ENCODE results near the gene NCK1. TPM values are rescaled to one million over a fixed set of nuclear protein-coding genes. Genes with fewer than 3 reads are reported as not detected.
"Not testable (repeated sequence)": the region's sequence is repeated elsewhere in the genome, so short reads cannot be mapped to it uniquely, and the experiment has no call there.

The NCK1 gene
- polyA plus RNA-seq, 1 donor = 23.3 TPM

DNA sequence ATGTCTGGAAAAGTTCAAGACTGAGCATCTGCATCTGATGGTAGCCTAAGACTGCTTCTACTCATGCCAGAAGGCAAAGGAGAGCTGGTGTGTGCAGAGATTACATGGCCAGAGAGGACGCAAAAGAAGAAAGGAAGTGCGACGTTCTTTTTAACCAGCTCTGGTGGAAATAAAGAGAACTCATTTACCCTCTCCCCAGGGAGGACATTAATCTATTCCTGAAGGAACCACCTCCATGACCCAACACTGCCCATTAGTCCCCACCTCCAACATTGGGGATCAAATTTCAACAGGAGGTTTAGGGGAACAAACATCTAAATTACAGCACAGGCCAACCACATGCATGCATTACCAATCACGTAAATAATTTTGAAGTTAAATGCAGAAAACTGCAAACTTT is 1.5 kb upstream of the NCK1 start:
- Histone ChIP-seq H3K27ac (ENCODE audit: low read length) (no peak overlapping the region), H3K36me3 (ENCODE audit: control insufficient read depth, insufficient read depth, low read length) (no peaks in the 10 kb centered on the region), H3K4me3 (ENCODE audit: low read length) (no peak overlapping the region), H3K4me1 (ENCODE audit: control insufficient read depth, insufficient read depth, low read length) (no peaks in the 10 kb centered on the region), H3K27me3 (ENCODE audit: control insufficient read depth, insufficient read depth, low read length) (no peaks in the 10 kb centered on the region), H3K9me3 (ENCODE audit: control insufficient read depth, low read depth, low read length) (no peaks in the 10 kb centered on the region)
- 40% methylated on average over 1 of the region's 4 CpGs for WGBS (ENCODE audit: insufficient coverage, low lambda C conversion rate)
- DNase-seq = no peak

DNA sequence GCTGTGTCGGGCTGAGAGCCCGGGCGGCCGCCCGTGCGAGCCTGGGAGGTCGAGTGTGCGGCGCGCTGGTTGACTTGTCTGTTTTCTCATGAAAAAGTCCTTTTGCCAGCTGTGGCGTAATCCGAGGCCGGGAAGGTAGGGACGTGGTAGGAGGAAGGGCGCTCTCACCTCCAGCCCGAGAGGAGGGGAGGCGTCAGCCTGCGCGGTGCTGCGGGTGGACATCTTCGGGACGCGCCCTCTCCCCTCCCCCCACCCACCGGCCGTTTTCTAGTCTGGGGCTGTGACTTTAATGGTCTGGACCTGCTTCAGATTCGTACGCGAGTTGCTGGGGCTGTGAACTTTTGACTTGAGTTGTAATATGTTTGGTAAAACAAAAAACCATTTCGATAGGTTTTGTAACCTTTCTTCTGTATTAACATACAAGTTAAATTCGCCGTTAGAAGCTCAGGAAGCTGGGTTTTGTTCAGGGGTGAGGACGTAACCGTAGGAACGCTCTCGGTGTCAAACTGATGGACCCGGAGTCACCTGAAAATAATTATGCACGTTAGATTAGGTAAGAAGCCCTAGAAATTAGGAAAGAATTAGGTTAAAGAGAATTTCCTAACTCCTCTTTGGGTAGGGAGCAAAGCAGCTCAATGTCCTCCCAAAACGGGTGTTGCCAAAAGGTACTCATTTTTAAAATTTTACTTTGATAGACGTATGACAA is 762 bp downstream of the NCK1 start:
- Histone ChIP-seq H3K4me3 (ENCODE audit: low read length) (peak overlapping the region; percentile 95), H3K9me3 (ENCODE audit: control insufficient read depth, low read depth, low read length) (no peaks in the 10 kb centered on the region), H3K27me3 (ENCODE audit: control insufficient read depth, insufficient read depth, low read length) (no peaks in the 10 kb centered on the region), H3K36me3 (ENCODE audit: control insufficient read depth, insufficient read depth, low read length) (no peaks in the 10 kb centered on the region), H3K4me1 (ENCODE audit: control insufficient read depth, insufficient read depth, low read length) (no peaks in the 10 kb centered on the region), H3K27ac (ENCODE audit: low read length) (peak overlapping the region; percentile 99)
- no CpG with 5 or more reads among the region's 39 CpGs for WGBS (ENCODE audit: insufficient coverage, low lambda C conversion rate)
- peak; percentile 40 to 79 for DNase-seq

DNA sequence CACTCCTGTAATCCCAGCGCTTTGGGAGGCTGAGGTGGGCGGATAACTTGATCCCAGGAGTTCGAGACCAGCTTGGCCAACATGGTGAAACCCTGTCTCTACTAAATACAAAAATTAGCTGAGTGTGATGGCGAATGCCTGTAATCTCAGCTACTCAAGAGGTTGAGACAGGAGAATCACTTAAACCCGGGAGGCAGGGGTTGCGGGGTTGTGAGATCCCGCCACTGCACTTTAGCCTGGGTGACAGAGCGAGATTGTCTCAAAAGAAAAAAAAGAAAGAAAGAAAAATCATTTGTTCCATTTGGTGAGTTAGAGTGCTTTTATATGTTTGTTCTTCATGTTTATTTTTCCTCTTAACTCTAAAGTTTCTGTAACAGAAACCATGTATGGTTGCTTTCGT is 7.3 kb downstream of the NCK1 start:
- no peaks in the 10 kb centered on the region for H3K27me3 ChIP-seq (ENCODE audit: control insufficient read depth, insufficient read depth, low read length)
- H3K4me3 ChIP-seq (ENCODE audit: low read length) = no peak overlapping the region
- H3K9me3 ChIP-seq (ENCODE audit: control insufficient read depth, low read depth, low read length) = peaks cover 10% of the 10 kb centered on the region
- no peak overlapping the region for H3K27ac ChIP-seq (ENCODE audit: low read length)
- WGBS (ENCODE audit: insufficient coverage, low lambda C conversion rate) = 100% methylated on average over 3 of the region's 9 CpGs
- no peaks in the 10 kb centered on the region for H3K4me1 ChIP-seq (ENCODE audit: control insufficient read depth, insufficient read depth, low read length)
- no peak for DNase-seq
- H3K36me3 ChIP-seq (ENCODE audit: control insufficient read depth, insufficient read depth, low read length) = peaks cover 17% of the 10 kb centered on the region

DNA sequence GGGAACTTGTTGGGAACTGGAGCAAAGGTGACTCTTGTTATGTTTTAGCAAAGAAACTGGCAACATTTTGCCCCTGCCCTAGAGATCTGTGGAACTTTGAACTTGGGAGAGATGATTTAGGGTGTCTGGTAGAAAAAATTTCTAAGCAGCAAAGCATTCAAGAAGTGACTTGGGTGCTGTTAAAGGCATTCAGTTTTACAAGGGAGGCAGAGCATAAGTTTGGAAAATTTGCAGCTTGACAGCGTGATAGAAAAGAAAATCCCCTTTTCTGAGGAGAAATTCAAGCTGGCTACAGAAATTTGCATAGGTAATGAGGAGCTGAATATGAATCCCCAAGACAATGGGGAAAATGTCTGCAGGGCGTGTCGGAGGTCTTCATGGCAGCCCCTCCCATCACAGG is 10.2 kb downstream of the NCK1 start:
- DNase-seq; H3K4me3 ChIP-seq (ENCODE audit: low read length); H3K4me1 ChIP-seq (ENCODE audit: control insufficient read depth, insufficient read depth, low read length); H3K27me3 ChIP-seq (ENCODE audit: control insufficient read depth, insufficient read depth, low read length); H3K27ac ChIP-seq (ENCODE audit: low read length): not testable (repeated sequence)
- 100% methylated on average over 2 of the region's 3 CpGs for WGBS (ENCODE audit: insufficient coverage, low lambda C conversion rate)
- Histone ChIP-seq H3K9me3 (ENCODE audit: control insufficient read depth, low read depth, low read length) (peaks cover 14% of the 10 kb centered on the region), H3K36me3 (ENCODE audit: control insufficient read depth, insufficient read depth, low read length) (peaks cover 19% of the 10 kb centered on the region)

DNA sequence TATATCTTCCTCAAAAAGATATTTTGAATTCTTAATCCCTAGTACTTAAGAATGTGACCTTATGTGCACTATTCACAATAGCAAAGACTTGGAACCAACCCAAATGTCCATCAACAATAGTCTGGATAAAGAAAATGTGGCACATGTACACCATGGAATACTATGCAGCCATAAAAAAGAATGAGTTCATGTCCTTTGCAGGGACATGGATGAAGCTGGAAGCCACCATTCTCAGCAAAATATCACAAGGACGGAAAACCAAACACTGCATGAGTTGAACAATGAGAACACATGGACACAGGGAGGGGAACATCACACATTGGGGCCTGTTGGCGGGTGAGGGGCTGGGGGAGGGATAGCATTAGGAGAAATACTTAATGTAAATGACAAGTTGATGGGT is 17.5 kb downstream of the NCK1 start:
- DNase-seq; H3K4me1 ChIP-seq (ENCODE audit: control insufficient read depth, insufficient read depth, low read length); H3K36me3 ChIP-seq (ENCODE audit: control insufficient read depth, insufficient read depth, low read length); H3K27me3 ChIP-seq (ENCODE audit: control insufficient read depth, insufficient read depth, low read length); H3K9me3 ChIP-seq (ENCODE audit: control insufficient read depth, low read depth, low read length); H3K27ac ChIP-seq (ENCODE audit: low read length); H3K4me3 ChIP-seq (ENCODE audit: low read length): not testable (repeated sequence)
- no CpG with 5 or more reads among the region's 2 CpGs for WGBS (ENCODE audit: insufficient coverage, low lambda C conversion rate)

DNA sequence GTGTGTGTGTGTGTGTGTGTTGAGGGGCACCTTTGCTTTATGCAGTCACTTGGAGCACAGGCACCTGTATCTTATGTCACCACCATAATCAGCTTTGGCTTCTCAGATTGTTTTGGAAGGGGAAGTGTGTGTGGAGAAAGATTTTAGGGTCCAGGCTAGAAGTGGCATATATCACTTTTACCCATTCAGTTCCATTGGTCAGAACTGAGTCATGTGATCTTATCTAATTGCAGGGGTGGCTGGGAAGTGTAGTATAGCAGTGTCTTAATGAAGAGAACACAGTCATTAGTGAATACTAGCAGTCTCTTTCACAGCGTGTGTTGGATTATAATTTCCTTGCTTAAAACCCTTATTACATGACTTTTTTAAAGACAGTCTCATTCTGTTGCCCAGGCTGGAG is 20.6 kb downstream of the NCK1 start:
- no CpG with 5 or more reads among the region's 1 CpG for WGBS (ENCODE audit: insufficient coverage, low lambda C conversion rate)
- no peaks in the 10 kb centered on the region for H3K9me3 ChIP-seq (ENCODE audit: control insufficient read depth, low read depth, low read length)
- no peak overlapping the region for H3K4me3 ChIP-seq (ENCODE audit: low read length)
- no peaks in the 10 kb centered on the region for H3K36me3 ChIP-seq (ENCODE audit: control insufficient read depth, insufficient read depth, low read length)
- H3K27ac ChIP-seq (ENCODE audit: low read length) = no peak overlapping the region
- DNase-seq = no peak
- no peaks in the 10 kb centered on the region for H3K27me3 ChIP-seq (ENCODE audit: control insufficient read depth, insufficient read depth, low read length)
- no peaks in the 10 kb centered on the region for H3K4me1 ChIP-seq (ENCODE audit: control insufficient read depth, insufficient read depth, low read length)

DNA sequence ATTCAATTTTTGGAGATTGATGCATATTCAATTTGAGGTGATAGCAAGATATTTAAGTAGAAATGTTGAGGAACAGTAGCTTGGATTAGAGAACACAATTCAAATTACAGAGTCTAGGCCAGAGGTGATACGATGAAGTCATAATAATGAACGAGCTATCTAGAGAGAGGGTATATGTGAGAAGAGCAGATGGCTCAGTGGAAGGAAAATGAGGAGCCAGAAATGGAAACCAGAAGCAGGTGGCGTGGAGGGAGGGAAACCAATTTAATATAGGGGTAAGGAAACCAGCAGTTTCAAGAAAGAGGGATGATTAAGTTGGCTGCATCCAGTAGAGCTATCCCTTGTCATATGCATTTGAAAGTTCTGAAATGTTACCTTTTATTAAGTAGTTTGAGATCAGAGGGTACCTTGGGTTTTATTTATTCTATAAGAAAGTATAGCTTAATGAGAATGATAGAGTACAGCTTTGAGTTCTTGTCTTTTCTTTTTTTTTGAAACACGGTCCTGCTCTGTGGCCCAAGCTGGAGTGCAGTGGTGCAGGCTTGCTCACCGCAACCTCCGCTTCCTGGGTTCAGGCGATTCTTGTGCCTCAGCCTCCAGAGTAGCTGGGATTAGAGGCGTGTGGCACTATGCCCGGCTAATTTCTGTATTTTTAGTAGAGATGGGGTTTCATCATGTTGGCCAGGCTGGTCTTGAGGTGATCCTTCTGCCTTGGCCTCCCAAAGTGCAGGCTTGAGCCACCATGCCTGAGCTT is 22.1 kb downstream of the NCK1 start:
- WGBS (ENCODE audit: insufficient coverage, low lambda C conversion rate) = 80% methylated on average over 1 of the region's 9 CpGs
- Histone ChIP-seq H3K9me3 (ENCODE audit: control insufficient read depth, low read depth, low read length) (no peaks in the 10 kb centered on the region), H3K4me3 (ENCODE audit: low read length) (no peak overlapping the region), H3K36me3 (ENCODE audit: control insufficient read depth, insufficient read depth, low read length) (no peaks in the 10 kb centered on the region), H3K27me3 (ENCODE audit: control insufficient read depth, insufficient read depth, low read length) (no peaks in the 10 kb centered on the region), H3K4me1 (ENCODE audit: control insufficient read depth, insufficient read depth, low read length) (no peaks in the 10 kb centered on the region), H3K27ac (ENCODE audit: low read length) (no peak overlapping the region)
- no peak for DNase-seq

DNA sequence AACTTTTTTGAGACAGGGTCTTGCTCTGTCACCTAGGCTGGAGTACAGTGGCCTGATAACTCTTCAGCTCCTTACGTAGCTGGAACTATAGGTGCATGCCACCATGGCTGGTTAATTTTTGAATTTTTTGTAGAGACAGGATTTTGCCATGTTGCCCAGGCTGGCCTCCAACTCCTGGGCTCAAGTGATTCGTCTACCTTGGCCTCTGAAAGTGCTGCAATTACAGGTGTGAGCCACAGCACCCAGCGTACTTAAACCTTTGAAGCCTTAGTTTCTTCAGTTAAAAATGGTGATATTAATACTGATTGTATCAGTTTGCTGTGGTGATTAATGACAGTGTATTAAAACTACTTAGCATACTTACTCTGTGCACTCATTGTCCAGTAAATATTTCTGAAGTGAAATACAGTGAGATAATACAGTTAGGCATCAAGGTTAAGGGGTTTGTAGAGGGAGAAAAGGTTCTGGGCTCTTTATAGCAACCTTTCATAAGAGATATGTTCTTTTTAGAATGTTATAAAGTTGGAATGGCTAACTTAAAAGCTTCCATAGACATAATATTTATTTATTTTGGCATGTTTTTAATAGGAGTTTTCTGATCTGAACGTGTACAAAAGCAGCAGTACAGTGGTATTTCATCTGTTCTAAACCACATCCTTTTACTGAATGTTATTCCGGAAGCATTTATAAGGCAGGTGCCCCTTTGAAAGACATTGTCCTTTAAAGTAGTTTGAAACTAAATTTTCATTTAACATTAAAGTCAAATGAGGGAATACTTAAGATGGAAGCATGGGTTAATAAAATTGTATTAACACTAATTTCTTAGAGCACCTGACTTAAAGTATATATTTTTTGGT is 23.6 kb downstream of the NCK1 start:
- H3K9me3 ChIP-seq (ENCODE audit: control insufficient read depth, low read depth, low read length) = peaks cover 7% of the 10 kb centered on the region
- 88% methylated on average over 1 of the region's 5 CpGs for WGBS (ENCODE audit: insufficient coverage, low lambda C conversion rate)
- no peak overlapping the region for H3K4me3 ChIP-seq (ENCODE audit: low read length)
- no peaks in the 10 kb centered on the region for H3K36me3 ChIP-seq (ENCODE audit: control insufficient read depth, insufficient read depth, low read length)
- no peaks in the 10 kb centered on the region for H3K4me1 ChIP-seq (ENCODE audit: control insufficient read depth, insufficient read depth, low read length)
- DNase-seq = no peak
- no peaks in the 10 kb centered on the region for H3K27me3 ChIP-seq (ENCODE audit: control insufficient read depth, insufficient read depth, low read length)
- no peak overlapping the region for H3K27ac ChIP-seq (ENCODE audit: low read length)

DNA sequence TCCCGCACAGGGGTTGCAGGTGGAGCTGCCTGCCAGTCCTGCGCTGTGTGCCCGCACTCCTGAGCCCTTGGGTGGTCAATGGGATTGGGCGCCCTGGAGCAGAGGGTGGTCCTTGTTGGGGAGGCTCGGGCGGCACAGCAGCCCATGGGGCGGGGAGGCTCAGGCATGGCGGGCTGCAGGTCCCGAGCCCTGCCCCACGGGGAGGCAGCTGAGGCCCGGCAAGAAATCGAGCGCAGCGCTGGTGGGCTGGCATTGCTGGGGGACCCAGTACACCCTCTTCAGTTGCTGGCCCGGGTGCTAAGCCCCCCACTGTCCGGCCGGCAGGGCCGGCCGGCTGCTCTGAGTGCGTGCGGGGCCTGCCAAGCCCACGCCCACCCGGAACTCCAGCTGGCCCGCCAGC is 27.9 kb downstream of the NCK1 start:
- WGBS (ENCODE audit: insufficient coverage, low lambda C conversion rate) = no CpG with 5 or more reads among the region's 24 CpGs

More for the DNA sequence above, 27.9 kb downstream of the NCK1 start:
- H3K4me3 ChIP-seq (ENCODE audit: low read length) = no peak overlapping the region
- H3K27ac ChIP-seq (ENCODE audit: low read length) = no peak overlapping the region
- no peaks in the 10 kb centered on the region for H3K36me3 ChIP-seq (ENCODE audit: control insufficient read depth, insufficient read depth, low read length)
- H3K9me3 ChIP-seq (ENCODE audit: control insufficient read depth, low read depth, low read length) = peaks cover 10% of the 10 kb centered on the region
- H3K4me1 ChIP-seq (ENCODE audit: control insufficient read depth, insufficient read depth, low read length) = no peaks in the 10 kb centered on the region
- H3K27me3 ChIP-seq (ENCODE audit: control insufficient read depth, insufficient read depth, low read length) = no peaks in the 10 kb centered on the region
- no peak for DNase-seq

All from large intestine (tissue), 3 donors.